T-cell (primary cell): Measurements from ENCODE around the gene RTF1. TPM values are rescaled to one million over a fixed set of nuclear protein-coding genes. Genes with fewer than 3 reads are reported as not detected.
"Not testable (repeated sequence)": the region's sequence is repeated elsewhere in the genome, so short reads cannot be mapped to it uniquely, and the experiment has no call there.

Source experiments
- ATAC-seq, 4 experiments: fragments of 200-7000 bp in 3 of 4; fragments of 150-1000 bp in 1 of 4; cut with Tn5 transposase; replicated peaks in 1 of 4; 1 replicate in 3 of 4; 2 replicates in 1 of 4; pipeline ENCODE4 v1.10.0; 2021; ENCODE audit warnings: moderate library complexity in 3 of 4, mild to moderate bottlenecking in 2 of 4, moderate number of reproducible peaks in 1 of 4
- CTCF ChIA-PET, 2 donors: fragments of 300-600 bp; sonication (Branson Sonifier 250); formaldehyde crosslinking; loops; one replicate each; lab custom pipeline; 2022; ENCODE audit warnings: antibody characterized with exemption in 2 of 2; lab: Charles Lee
- POLR2A ChIA-PET, 2 donors: fragments of 300-600 bp; sonication (Branson Sonifier 250); formaldehyde crosslinking; loops; one replicate each; lab custom pipeline; 2022; ENCODE audit warnings: antibody characterized with exemption in 2 of 2; lab: Charles Lee
- DNase-seq, 35 experiments: peaks; one replicate each; pipeline versions ENCODE4 v3.0.0 to v3.0.0-alpha.2; 2013 to 2023
- H3K27ac ChIP-seq: one replicate; pipeline ENCODE4 v1.5.1; 2013; ENCODE audit warnings: low read length
- H3K27me3 ChIP-seq, 2 experiments: replicated peaks in 1 of 2; 1 replicate in 1 of 2; 2 replicates in 1 of 2; pipeline versions ENCODE4 v1.6.1 to v1.7.0; 2013; ENCODE audit warnings: low read length in 1 of 2, mixed read lengths in 1 of 2; ENCODE audit not compliant: control insufficient read depth in 2 of 2, insufficient read depth in 2 of 2; ENCODE audit errors: extremely low read depth in 1 of 2
- H3K36me3 ChIP-seq, 2 donors: 1 replicate in 1 of 2; 2 replicates in 1 of 2; pipeline versions ENCODE4 v1.6.1 to v1.7.0; 2013; ENCODE audit warnings: low read length in 1 of 2; ENCODE audit not compliant: control insufficient read depth in 2 of 2, insufficient read depth in 1 of 2; ENCODE audit errors: extremely low read depth in 1 of 2
- H3K4me1 ChIP-seq, 2 experiments: 1 replicate in 1 of 2; 2 replicates in 1 of 2; pipeline versions ENCODE4 v1.6.1 to v1.7.0; 2013; ENCODE audit warnings: low read length in 2 of 2, mixed read lengths in 1 of 2; ENCODE audit not compliant: insufficient read depth in 2 of 2, control insufficient read depth in 1 of 2; ENCODE audit errors: extremely low read depth in 1 of 2
- H3K4me3 ChIP-seq, 2 donors: 1 replicate in 1 of 2; 2 replicates in 1 of 2; pipeline versions ENCODE4 v1.5.1 to v1.7.0; 2013; ENCODE audit warnings: mild to moderate bottlenecking in 2 of 2, low read length in 1 of 2, moderate library complexity in 1 of 2; ENCODE audit not compliant: control insufficient read depth in 1 of 2; ENCODE audit errors: extremely low read depth in 1 of 2
- H3K9me3 ChIP-seq: 2 replicates; pipeline ENCODE4 v1.7.0; 2013
- H3K27ac Mint-ChIP-seq, 2 donors: one replicate each; pipeline ENCODE4 v1.8.0; 2020 to 2021; ENCODE audit warnings: mild to moderate bottlenecking in 2 of 2, mixed read lengths in 2 of 2
- H3K27me3 Mint-ChIP-seq, 2 donors: one replicate each; pipeline ENCODE4 v1.8.0; 2021 to 2022; ENCODE audit warnings: mixed read lengths in 2 of 2
- H3K36me3 Mint-ChIP-seq: one replicate; pipeline ENCODE4 v1.8.0; 2021; ENCODE audit warnings: mixed read lengths
- H3K4me1 Mint-ChIP-seq, 3 donors: one replicate each; pipeline ENCODE4 v1.8.0; 2020 to 2022; ENCODE audit warnings: mixed read lengths in 3 of 3, mild to moderate bottlenecking in 1 of 3
- H3K4me3 Mint-ChIP-seq, 3 donors: one replicate each; pipeline ENCODE4 v1.8.0; 2020 to 2022; ENCODE audit warnings: mild to moderate bottlenecking in 3 of 3, mixed read lengths in 3 of 3, moderate library complexity in 3 of 3
- H3K9me3 Mint-ChIP-seq, 3 donors: one replicate each; pipeline ENCODE4 v1.8.0; 2020 to 2022; ENCODE audit warnings: mixed read lengths in 3 of 3
- WGBS: methylation state at CpG from one replicate; pipeline ENCODE4 v1.1.5; 2013; ENCODE audit warnings: missing lambda C conversion rate; ENCODE audit not compliant: insufficient coverage; 5-methylcytosine and 5-hydroxymethylcytosine counted together
- total RNA-seq, 35 experiments: library from RNA in 6 of 35; stranded (reverse) in 6 of 35; fragments of 120-200 nt in 1 of 35; gene quantifications; one replicate each; pipeline versions ENCODE4 v1.2.1 to v1.2.4 and lab custom pipeline; 2013 to 2026

RTF1 gene
- total RNA-seq (10 to 100 TPM; 30.6 to 45.9 (median 37.5) TPM), total RNA-seq (lab: John Stamatoyannopoulos, UW) (53.6 to 88.8 (median 66.4) reads per million in 29 experiments)
- 33.9 TPM for total RNA-seq (2013)

- no peaks in the 10 kb centered on the region for H3K36me3 Mint-ChIP-seq
- ChIA-PET POLR2A (interaction anchor here in 1 of 2 donors (0.6 kb wide), 1 partner anchor 302 kb away, joined by 3 read pairs; no protein-coding TSS in a partner anchor), CTCF (no interaction called here)
- no peaks in the 10 kb centered on the region for H3K9me3 ChIP-seq
- peak; percentile 88 to 99 (median 95) for DNase-seq
- peak within 1 kb of the TSS; percentile 74 for H3K27ac ChIP-seq
- no peaks in the 10 kb centered on the region for H3K27me3 ChIP-seq
- no peaks in the 10 kb centered on the region for H3K9me3 Mint-ChIP-seq
- H3K4me3 ChIP-seq, result peak within 1 kb of the TSS; percentile 91 to 96
- peaks cover 13 to 32% of the 10 kb centered on the region in 2 experiments for H3K4me1 ChIP-seq
- peak; percentile 95 to 98 (median 97) for ATAC-seq
- under 1% methylated on average over 74 of the region's 74 CpGs for WGBS
- no peaks in the 10 kb centered on the region for H3K36me3 ChIP-seq
- H3K27ac Mint-ChIP-seq, result peak within 1 kb of the TSS; percentile 91 to 97
- peak within 1 kb of the TSS; percentile 94 to 96 (median 95) for H3K4me3 Mint-ChIP-seq
- no peaks in the 10 kb centered on the region for H3K27me3 Mint-ChIP-seq
- H3K4me1 Mint-ChIP-seq, result peaks cover 40 to 45% (median 44%) of the 10 kb centered on the region in 3 donors
Measured at GRCh38 chr15:41416742-41417417, at the start of gene RTF1. Gene RTF1 (plus strand): TSS chr15:41417095. CDS start chr15:41417116, 21 bp downstream.

DNA sequence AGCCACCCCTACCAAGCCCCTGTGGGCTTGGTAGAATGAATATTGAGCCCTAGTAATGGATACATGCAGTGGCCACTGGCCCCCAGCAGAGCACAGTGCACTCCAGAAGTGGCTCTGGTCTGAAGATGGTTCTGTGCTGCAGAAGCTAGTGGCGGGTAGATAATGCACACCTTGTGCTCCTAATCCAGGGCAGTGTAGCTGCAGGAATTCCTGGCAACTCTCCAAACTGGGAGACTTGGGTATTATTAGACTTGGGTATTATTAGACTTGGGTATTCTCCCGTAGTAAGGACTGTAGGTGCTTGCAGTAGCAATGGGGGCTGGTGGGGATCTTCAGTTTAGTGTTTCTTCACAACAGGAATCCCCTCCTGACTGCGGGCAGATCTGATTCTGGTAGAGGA is 49.5 kb upstream of the RTF1 start:
- Histone ChIP-seq H3K27ac (no peak overlapping the region), H3K9me3 (no peaks in the 10 kb centered on the region), H3K4me1 (no peaks in the 10 kb centered on the region), H3K36me3 (no peaks in the 10 kb centered on the region), H3K4me3 (no peak overlapping the region), H3K27me3 (no peaks in the 10 kb centered on the region)
- CTCF ChIA-PET, result no interaction called here
- DNase-seq, result no peak
- no peak overlapping the region for H3K27ac Mint-ChIP-seq
- H3K9me3 Mint-ChIP-seq, result no peaks in the 10 kb centered on the region
- ATAC-seq, result no peak
- peaks cover 3% of the 10 kb centered on the region for H3K36me3 Mint-ChIP-seq
- WGBS, result 92% methylated on average over 2 of the region's 3 CpGs
- POLR2A ChIA-PET, result interaction anchor here in 1 of 2 donors (0.7 kb wide), 1 partner anchor 512 kb away, joined by 4 read pairs; no protein-coding TSS in a partner anchor
- H3K4me1 Mint-ChIP-seq, result peaks cover 0 to 2% (median 0%) of the 10 kb centered on the region in 3 donors
- H3K27me3 Mint-ChIP-seq, result no peaks in the 10 kb centered on the region
- H3K4me3 Mint-ChIP-seq, result no peak overlapping the region

DNA sequence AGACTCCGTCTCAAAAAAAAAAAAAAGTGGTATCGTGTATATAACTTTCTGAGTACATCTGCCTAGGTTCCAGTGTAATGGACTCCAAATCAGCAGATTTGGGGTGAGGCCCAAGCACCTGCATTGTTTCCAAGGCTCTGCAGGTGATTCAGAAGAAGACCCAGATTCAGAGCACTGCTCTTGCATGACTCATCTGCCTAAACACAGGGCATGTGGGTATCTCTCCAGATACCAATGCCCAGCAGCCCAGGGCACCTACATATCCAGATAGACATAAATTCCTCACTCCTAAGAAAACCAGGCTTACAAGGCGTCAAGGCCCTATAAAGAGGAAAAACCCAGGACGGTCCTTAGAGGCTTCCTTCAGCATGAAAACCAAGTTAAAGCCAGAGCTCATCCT is 38.9 kb upstream of the RTF1 start:
- ChIA-PET CTCF (no interaction called here), POLR2A (no interaction called here)
- WGBS, result 100% methylated on average over 4 of the region's 4 CpGs
- H3K4me1 ChIP-seq, result no peaks in the 10 kb centered on the region
- no peaks in the 10 kb centered on the region for H3K27me3 ChIP-seq
- H3K4me3 ChIP-seq, result no peak overlapping the region
- H3K4me3 Mint-ChIP-seq, result no peak overlapping the region
- H3K27ac ChIP-seq, result no peak overlapping the region
- H3K9me3 Mint-ChIP-seq, result no peaks in the 10 kb centered on the region
- ATAC-seq (no peak), DNase-seq (no peak)
- no peak overlapping the region for H3K27ac Mint-ChIP-seq
- H3K36me3 Mint-ChIP-seq, result peaks cover 4% of the 10 kb centered on the region
- no peaks in the 10 kb centered on the region for H3K27me3 Mint-ChIP-seq
- H3K9me3 ChIP-seq, result no peaks in the 10 kb centered on the region
- H3K4me1 Mint-ChIP-seq, result no peaks in the 10 kb centered on the region
- H3K36me3 ChIP-seq, result peaks cover 0 to 3% of the 10 kb centered on the region in 2 donors

DNA sequence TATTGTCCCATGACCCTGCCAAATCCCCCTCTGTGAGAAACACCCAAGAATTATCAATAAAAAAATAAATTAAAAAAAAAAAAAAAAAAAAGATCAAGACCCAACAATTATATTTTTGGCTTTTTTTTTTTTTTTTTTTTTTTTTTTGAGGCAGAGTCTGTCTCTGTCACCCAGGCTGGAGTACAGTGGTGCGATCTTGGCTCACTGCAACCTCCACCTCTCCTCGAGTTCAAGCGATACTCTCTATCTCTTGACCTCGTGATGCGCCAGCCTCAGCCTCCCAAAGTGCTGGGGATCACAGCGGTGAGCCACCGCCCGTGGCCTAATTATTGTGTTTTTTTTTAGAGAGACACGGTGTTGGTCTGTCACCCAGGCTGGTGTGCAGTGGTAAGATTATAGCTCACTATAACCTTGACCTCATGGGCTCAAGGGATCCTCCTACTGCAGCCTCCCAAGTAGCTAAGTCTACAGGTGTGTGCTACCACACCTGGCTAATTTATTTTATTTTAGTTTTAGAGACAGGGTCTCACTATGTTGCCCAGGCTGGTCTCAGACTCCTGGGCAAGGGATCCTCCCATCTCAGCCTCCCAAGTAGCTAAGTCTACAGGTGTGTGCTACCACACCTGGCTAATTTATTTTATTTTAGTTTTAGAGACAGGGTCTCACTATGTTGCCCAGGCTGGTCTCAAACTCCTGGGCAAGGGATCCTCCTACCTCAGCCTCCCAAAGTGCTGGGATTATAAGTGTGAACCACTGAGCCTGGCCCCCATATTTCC is 32.7 kb upstream of the RTF1 start:
- H3K4me1 ChIP-seq, H3K4me3 Mint-ChIP-seq, H3K27ac ChIP-seq, ATAC-seq, H3K9me3 ChIP-seq, H3K4me3 ChIP-seq, H3K36me3 Mint-ChIP-seq, H3K27ac Mint-ChIP-seq, DNase-seq, H3K27me3 Mint-ChIP-seq, H3K9me3 Mint-ChIP-seq, H3K4me1 Mint-ChIP-seq, H3K27me3 ChIP-seq, CTCF ChIA-PET: not testable (repeated sequence)
- H3K36me3 ChIP-seq, result peaks cover 0 to 21% of the 10 kb centered on the region in 2 donors
- POLR2A ChIA-PET, result interaction anchor here in 1 of 2 donors (0.6 kb wide), 1 partner anchor 22 kb away, joined by 6 read pairs; no protein-coding TSS in a partner anchor
- 100% methylated on average over 1 of the region's 9 CpGs for whole genome bisulfite sequencing

DNA sequence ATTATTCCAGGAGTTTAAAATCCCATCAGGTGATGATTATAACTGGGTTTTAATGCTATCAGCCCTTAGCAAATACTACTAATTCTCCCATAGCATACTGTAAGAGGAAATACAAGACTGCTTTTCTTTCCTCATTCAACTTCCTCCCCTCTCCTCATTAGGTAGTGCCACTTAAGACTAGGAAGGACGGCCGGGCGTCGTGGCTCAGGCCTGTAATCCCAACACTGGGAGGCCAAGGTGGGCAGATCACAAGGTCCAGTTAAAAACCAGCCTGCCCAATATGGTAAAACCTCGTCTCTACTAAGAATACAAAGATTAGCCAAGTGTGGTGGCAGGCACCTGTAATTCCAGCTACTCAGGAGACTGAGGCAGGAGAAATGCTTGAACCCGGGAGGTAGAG is 29.2 kb upstream of the RTF1 start:
- ATAC-seq (no peak), DNase-seq (no peak)
- no peak overlapping the region for H3K4me3 ChIP-seq
- no peaks in the 10 kb centered on the region for H3K4me1 ChIP-seq
- Mint-ChIP-seq H3K27me3 (no peaks in the 10 kb centered on the region), H3K36me3 (peaks cover 14% of the 10 kb centered on the region), H3K4me3 (no peak overlapping the region), H3K4me1 (peaks cover 2 to 11% (median 5%) of the 10 kb centered on the region in 3 donors), H3K27ac (no peak overlapping the region), H3K9me3 (no peaks in the 10 kb centered on the region)
- ChIA-PET CTCF (no interaction called here), POLR2A (interaction anchor here in 1 of 2 donors (0.6 kb wide), 1 partner anchor 28 kb away, joined by 6 read pairs; no protein-coding TSS in a partner anchor)
- H3K27me3 ChIP-seq, result no peaks in the 10 kb centered on the region
- WGBS, result 67% methylated on average over 1 of the region's 6 CpGs
- H3K36me3 ChIP-seq, result peaks cover 0 to 23% of the 10 kb centered on the region in 2 donors
- no peaks in the 10 kb centered on the region for H3K9me3 ChIP-seq
- H3K27ac ChIP-seq, result no peak overlapping the region

GRCh38 chr15:41392659-41393058 is 24.2 kb upstream of the RTF1 start:
- ATAC-seq, result no peak
- H3K27ac ChIP-seq, result no peak overlapping the region
- peaks cover 28% of the 10 kb centered on the region for H3K36me3 Mint-ChIP-seq
- POLR2A ChIA-PET, result no interaction called here
- H3K36me3 ChIP-seq, result peaks cover 7 to 35% of the 10 kb centered on the region in 2 donors
- no peaks in the 10 kb centered on the region for H3K27me3 Mint-ChIP-seq
- H3K27me3 ChIP-seq, result no peaks in the 10 kb centered on the region
- H3K27ac Mint-ChIP-seq, result peak overlapping the region; percentile 53 to 54
- H3K4me3 Mint-ChIP-seq, result no peak overlapping the region
- peaks cover 18 to 22% (median 20%) of the 10 kb centered on the region in 3 donors for H3K4me1 Mint-ChIP-seq
- no peak for DNase-seq
- H3K4me1 ChIP-seq, result no peaks in the 10 kb centered on the region
- no peaks in the 10 kb centered on the region for H3K9me3 Mint-ChIP-seq
- H3K9me3 ChIP-seq, result no peaks in the 10 kb centered on the region
- CTCF ChIA-PET, result no interaction called here
- 100% methylated on average over 1 of the region's 2 CpGs for WGBS
- H3K4me3 ChIP-seq, result no peak overlapping the region
